RWPE2 (cell line): ENCODE measurements around the gene HOXD4.

Experiments used
- ATAC-seq: fragments of 200-7000 bp; cut with Tn5 transposase; 3 replicates; pipeline ENCODE4 v1.9.1; 2021; ENCODE audit warnings: low read depth
- DNase-seq: peaks from one replicate; pipeline ENCODE4 v3.0.0-alpha.2; 2020; ENCODE audit warnings: low spot score
- H3K27ac ChIP-seq: fragments of 450-650 bp; 2 replicates; pipeline ENCODE4 v1.5.1; 2017; ENCODE audit warnings: mild to moderate bottlenecking; ENCODE audit not compliant: poor library complexity, severe bottlenecking
- H3K27me3 ChIP-seq: fragments of 250-450 bp; sonication (Bioruptor Pico); 2 replicates; pipeline ENCODE4 v1.5.1; 2021; ENCODE audit warnings: mild to moderate bottlenecking, moderate library complexity; ENCODE audit not compliant: insufficient read depth, poor library complexity, severe bottlenecking
- H3K36me3 ChIP-seq: fragments of 250-450 bp; sonication (Bioruptor Pico); 2 replicates; pipeline ENCODE4 v1.5.1; 2020; ENCODE audit warnings: low read depth, mild to moderate bottlenecking, moderate library complexity
- H3K4me1 ChIP-seq: fragments of 250-450 bp; sonication (Bioruptor Pico); 2 replicates; pipeline ENCODE4 v1.5.1; 2021; ENCODE audit warnings: mild to moderate bottlenecking, moderate library complexity; ENCODE audit not compliant: insufficient read depth, poor library complexity, severe bottlenecking
- H3K4me3 ChIP-seq: fragments of 250-450 bp; sonication (Bioruptor Pico); 2 replicates; pipeline ENCODE4 v1.5.1; 2021; ENCODE audit warnings: mild to moderate bottlenecking, moderate library complexity; ENCODE audit not compliant: severe bottlenecking
- H3K9me3 ChIP-seq: fragments of 250-450 bp; sonication (Bioruptor Pico); 2 replicates; pipeline ENCODE4 v1.5.1; 2021; ENCODE audit warnings: mild to moderate bottlenecking, moderate library complexity; ENCODE audit not compliant: severe bottlenecking
- CTCF ChIP-seq: fragments of 450-650 bp; IDR thresholded peaks from one replicate; pipeline ENCODE4 v1.5.1; 2017; ENCODE audit warnings: mild to moderate bottlenecking, moderate library complexity; ENCODE audit not compliant: poor library complexity, severe bottlenecking

The HOXD4 gene

GRCh38 chr2:176147800-176148496, 3.4 kb upstream of the HOXD4 start:
- Histone ChIP-seq H3K36me3 (no peaks in the 10 kb centered on the region), H3K4me3 (no peak overlapping the region), H3K27me3 (no peaks in the 10 kb centered on the region), H3K27ac (no peak overlapping the region), H3K4me1 (no peaks in the 10 kb centered on the region), H3K9me3 (no peaks in the 10 kb centered on the region)
- no peak for TF ChIP-seq CTCF
- peak; percentile 52 for DNase-seq
- no peak for ATAC-seq

GRCh38 chr2:176148751-176149421, 2.5 kb upstream of the HOXD4 start:
- Histone ChIP-seq H3K9me3 (no peaks in the 10 kb centered on the region), H3K27me3 (no peaks in the 10 kb centered on the region), H3K27ac (no peak overlapping the region), H3K36me3 (no peaks in the 10 kb centered on the region), H3K4me3 (no peak overlapping the region), H3K4me1 (no peaks in the 10 kb centered on the region)
- DNase-seq (no peak), ATAC-seq (no peak)
- TF ChIP-seq CTCF = no peak

- Histone ChIP-seq H3K36me3 (no peaks in the 10 kb centered on the region), H3K27me3 (no peaks in the 10 kb centered on the region), H3K27ac (no peak overlapping the region), H3K4me3 (no peak overlapping the region), H3K9me3 (no peaks in the 10 kb centered on the region), H3K4me1 (no peaks in the 10 kb centered on the region)
- no peak for TF ChIP-seq CTCF
- DNase-seq = peak; percentile 26
- ATAC-seq = no peak
Observed at GRCh38 chr2:176149481-176149938, 1.8 kb upstream of the HOXD4 start.

GRCh38 chr2:176149939-176150583, 1.3 kb upstream of the HOXD4 start:
- H3K27me3 ChIP-seq = no peaks in the 10 kb centered on the region
- TF ChIP-seq CTCF = no peak
- no peak for ATAC-seq

More at GRCh38 chr2:176149939-176150583, 1.3 kb upstream of the HOXD4 start:
- no peaks in the 10 kb centered on the region for H3K9me3 ChIP-seq
- H3K27ac ChIP-seq = no peak overlapping the region
- no peak for DNase-seq
- no peaks in the 10 kb centered on the region for H3K36me3 ChIP-seq
- H3K4me3 ChIP-seq = no peak overlapping the region
- H3K4me1 ChIP-seq = no peaks in the 10 kb centered on the region
